GM23338 (cell line): ENCODE measurements around the gene CPTP. TPM values are rescaled to one million over a fixed set of nuclear protein-coding genes. Genes with fewer than 3 reads are reported as not detected.
A peak's percentile ranks its signal among the peaks of the same experiment; 100 is the strongest.

Experiments
- ATAC-seq: fragments of 200-7000 bp; cut with Tn5 transposase; 3 replicates; pipeline ENCODE4 v1.9.1; 2020
- DNase-seq: peaks from one replicate; pipeline ENCODE4 v3.0.0-alpha.2; 2015; ENCODE audit warnings: low spot score
- H2AFZ ChIP-seq: fragments of 200-600 bp; sonication (generic); 2 replicates; pipeline ENCODE4 v1.8.0; 2016; ENCODE audit warnings: antibody characterized with exemption, mild to moderate bottlenecking, moderate library complexity
- H3F3A ChIP-seq: fragments of 200-600 bp; sonication (generic); replicated peaks from 2 replicates; pipeline ENCODE4 v1.8.0; 2017; ENCODE audit warnings: antibody characterized with exemption, mixed run types, low read depth
- H3K27ac ChIP-seq: fragments of 200-600 bp; sonication (generic); 2 replicates; pipeline ENCODE4 v1.6.1; 2016; ENCODE audit warnings: low read depth
- H3K27me3 ChIP-seq: fragments of 200-600 bp; sonication (generic); 2 replicates; pipeline ENCODE4 v1.8.0; 2016; ENCODE audit warnings: mild to moderate bottlenecking, mixed run types, moderate library complexity; ENCODE audit not compliant: insufficient read depth
- H3K36me3 ChIP-seq: fragments of 200-600 bp; sonication (generic); 2 replicates; pipeline ENCODE4 v1.8.0; 2016; ENCODE audit warnings: mild to moderate bottlenecking; ENCODE audit not compliant: insufficient read depth
- H3K4me1 ChIP-seq: fragments of 200-600 bp; sonication (generic); 2 replicates; pipeline ENCODE4 v1.8.0; 2016; ENCODE audit warnings: mild to moderate bottlenecking, moderate library complexity; ENCODE audit not compliant: insufficient read depth
- H3K4me2 ChIP-seq: fragments of 200-600 bp; sonication (generic); 2 replicates; pipeline ENCODE4 v1.7.1; 2017; ENCODE audit warnings: mixed run types
- H3K4me3 ChIP-seq: fragments of 200-600 bp; sonication (generic); 2 replicates; pipeline ENCODE4 v1.6.1; 2016; ENCODE audit warnings: mixed run types
- H3K79me2 ChIP-seq: fragments of 200-600 bp; sonication (generic); replicated peaks from 2 replicates; pipeline ENCODE4 v1.8.0; 2017; ENCODE audit warnings: mild to moderate bottlenecking; ENCODE audit not compliant: insufficient read depth
- H3K9me2 ChIP-seq: fragments of 200-600 bp; sonication (generic); 2 replicates; pipeline ENCODE4 v1.8.0; 2017; ENCODE audit not compliant: insufficient read depth
- H4K20me1 ChIP-seq: fragments of 200-600 bp; sonication (generic); replicated peaks from 2 replicates; pipeline ENCODE4 v1.8.0; 2017; ENCODE audit warnings: mild to moderate bottlenecking; ENCODE audit not compliant: insufficient read depth
- H3K27ac Mint-ChIP-seq: 2 replicates; pipeline ENCODE4 v1.8.0; 2020; ENCODE audit warnings: inconsistent platforms, mild to moderate bottlenecking, moderate library complexity, mixed read lengths
- H3K27me3 Mint-ChIP-seq: 3 replicates; pipeline ENCODE4 v1.8.0; 2022; ENCODE audit warnings: low read depth, mild to moderate bottlenecking, moderate library complexity, mixed read lengths, inconsistent platforms; ENCODE audit not compliant: insufficient read depth, poor library complexity
- H3K36me3 Mint-ChIP-seq: 3 replicates; pipeline ENCODE4 v1.8.0; 2021; ENCODE audit warnings: low read depth, mild to moderate bottlenecking, inconsistent platforms, moderate library complexity, mixed read lengths
- H3K4me1 Mint-ChIP-seq: 3 replicates; pipeline ENCODE4 v1.8.0; 2020; ENCODE audit warnings: mild to moderate bottlenecking, inconsistent platforms, mixed read lengths
- H3K4me3 Mint-ChIP-seq: 3 replicates; pipeline ENCODE4 v1.8.0; 2021; ENCODE audit warnings: moderate library complexity, mild to moderate bottlenecking, inconsistent platforms, mixed read lengths
- H3K9me3 Mint-ChIP-seq: 3 replicates; pipeline ENCODE4 v1.8.0; 2020; ENCODE audit warnings: moderate library complexity, mild to moderate bottlenecking, inconsistent platforms, mixed read lengths
- ETS1 ChIP-seq: IDR thresholded peaks from 2 replicates; pipeline ENCODE4 v1.6.1; 2016; ENCODE audit warnings: antibody characterized with exemption
- JUNB ChIP-seq: IDR thresholded peaks from one replicate; pipeline ENCODE4 v1.6.1; 2016; ENCODE audit warnings: antibody characterized with exemption; ENCODE audit not compliant: unreplicated experiment
- POLR2AphosphoS5 ChIP-seq: IDR thresholded peaks from 2 replicates; pipeline ENCODE4 v1.6.1; 2016; ENCODE audit warnings: antibody characterized with exemption, low read depth
- STAT1 ChIP-seq: IDR thresholded peaks from one replicate; pipeline ENCODE4 v1.6.1; 2016; ENCODE audit warnings: antibody characterized with exemption; ENCODE audit not compliant: unreplicated experiment
- ZNF114 ChIP-seq: fragments of 250-450 bp; sonication (Bioruptor Pico); IDR thresholded peaks from 2 replicates; pipeline ENCODE4 v1.5.0; 2020; ENCODE audit warnings: mild to moderate bottlenecking, moderate library complexity
- ZNF331 ChIP-seq: fragments of 250-450 bp; sonication (Bioruptor Pico); IDR thresholded peaks from 2 replicates; pipeline ENCODE4 v1.5.0; 2020; ENCODE audit warnings: low read depth, mild to moderate bottlenecking, moderate library complexity
- ZNF462 ChIP-seq: fragments of 250-450 bp; sonication (Bioruptor Pico); IDR thresholded peaks from 2 replicates; pipeline ENCODE4 v1.5.0; 2020; ENCODE audit warnings: mild to moderate bottlenecking, moderate library complexity
- polyA plus RNA-seq: library from polyadenylated mRNA; unstranded; fragments of >200 nt; fragmentation: Nextera tagmentation; extraction: Ambion mirVana; gene quantifications from 2 replicates; pipeline ENCODE4 v1.2.1, GENCODE V29; 2016
- total RNA-seq: library from RNA; depleted of rRNA; stranded (reverse); fragments of >200 nt; shearing (Covaris generic); gene quantifications from 2 replicates; pipeline ENCODE4 v1.2.3, GENCODE V29; 2014

CPTP gene
- total and polyA plus RNA-seq, 2 experiments from 2014 or later, result 8.1 to 13.5 TPM

GRCh38 chr1:1321477-1321876 lies 3.1 kb upstream of the CPTP start (continued):
- no peak for TF ChIP-seq ZNF462
- TF ChIP-seq ZNF331, result no peak
- TF ChIP-seq JUNB, result no peak
- no peak for TF ChIP-seq POLR2AphosphoS5
- no peak for TF ChIP-seq STAT1

- no peaks in the 10 kb centered on the region; the same call in 2 of the 3 replicates for H3K9me3 Mint-ChIP-seq
- Histone ChIP-seq H3K4me3 (no peak overlapping the region), H3K4me1 (peaks cover 3% of the 10 kb centered on the region; the same call in 1 of the 2 replicates), H3K27me3 (no peaks in the 10 kb centered on the region), H3K27ac (no peak overlapping the region), H3F3A (peaks cover 6% of the 10 kb centered on the region; the same call in 1 of the 2 replicates), H3K4me2 (no peak overlapping the region), H3K36me3 (no peaks in the 10 kb centered on the region), H3K9me2 (no peaks in the 10 kb centered on the region), H3K79me2 (peaks cover 65% of the 10 kb centered on the region), H2AFZ (no peak overlapping the region), H4K20me1 (peaks cover 15% of the 10 kb centered on the region)
- peak overlapping the region; percentile 73 for H3K4me3 Mint-ChIP-seq
- ATAC-seq, result no peak
- H3K27me3 Mint-ChIP-seq, result peaks cover 27% of the 10 kb centered on the region
- H3K27ac Mint-ChIP-seq, result no peak overlapping the region
- H3K36me3 Mint-ChIP-seq, result peaks cover 34% of the 10 kb centered on the region
- H3K4me1 Mint-ChIP-seq, result peaks cover 13% of the 10 kb centered on the region
- no peak for DNase-seq
- TF ChIP-seq ZNF114 (no peak), ZNF331 (no peak), ETS1 (no peak)
Observed at GRCh38 chr1:1322418-1322817, 2.2 kb upstream of the CPTP start.
